VCaP (cell line): Measurements from ENCODE around the gene NAT9.
A peak's percentile ranks its signal among the peaks of the same experiment; 100 is the strongest.

Source experiments
- H3K27ac ChIP-seq: fragments of 450-650 bp; 2 replicates; pipeline ENCODE4 v1.5.1; 2017
- TF ChIP-seq, protein P1 (sequence below): fragments of 450-650 bp; conservative IDR thresholded peaks from 2 replicates; pipeline ENCODE4 v1.5.1; 2017; ENCODE audit warnings: mild to moderate bottlenecking, moderate library complexity

The NAT9 gene

DNA sequence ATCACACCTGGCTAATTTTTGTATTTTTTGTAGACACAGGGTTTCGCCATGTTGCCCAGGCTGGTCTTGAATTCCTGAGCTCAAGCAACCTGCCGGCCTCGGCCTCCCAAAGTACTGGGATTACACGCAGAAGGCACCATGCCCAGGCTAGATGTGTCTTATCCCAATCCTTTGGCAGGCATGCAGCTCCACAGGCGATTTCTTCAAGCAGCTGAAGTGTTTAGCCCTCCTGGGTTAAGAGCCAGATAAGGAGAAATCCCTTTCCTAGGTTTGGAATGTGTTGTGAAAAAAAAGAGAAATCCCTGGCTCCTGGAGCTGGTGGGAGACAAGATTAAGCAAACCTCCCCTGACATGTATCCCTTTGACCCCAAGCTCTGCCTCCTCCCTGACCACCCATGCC, 29.8 kb downstream of the NAT9 start:
- H3K27ac ChIP-seq: no peak overlapping the region
- TF ChIP-seq, protein P1, sequence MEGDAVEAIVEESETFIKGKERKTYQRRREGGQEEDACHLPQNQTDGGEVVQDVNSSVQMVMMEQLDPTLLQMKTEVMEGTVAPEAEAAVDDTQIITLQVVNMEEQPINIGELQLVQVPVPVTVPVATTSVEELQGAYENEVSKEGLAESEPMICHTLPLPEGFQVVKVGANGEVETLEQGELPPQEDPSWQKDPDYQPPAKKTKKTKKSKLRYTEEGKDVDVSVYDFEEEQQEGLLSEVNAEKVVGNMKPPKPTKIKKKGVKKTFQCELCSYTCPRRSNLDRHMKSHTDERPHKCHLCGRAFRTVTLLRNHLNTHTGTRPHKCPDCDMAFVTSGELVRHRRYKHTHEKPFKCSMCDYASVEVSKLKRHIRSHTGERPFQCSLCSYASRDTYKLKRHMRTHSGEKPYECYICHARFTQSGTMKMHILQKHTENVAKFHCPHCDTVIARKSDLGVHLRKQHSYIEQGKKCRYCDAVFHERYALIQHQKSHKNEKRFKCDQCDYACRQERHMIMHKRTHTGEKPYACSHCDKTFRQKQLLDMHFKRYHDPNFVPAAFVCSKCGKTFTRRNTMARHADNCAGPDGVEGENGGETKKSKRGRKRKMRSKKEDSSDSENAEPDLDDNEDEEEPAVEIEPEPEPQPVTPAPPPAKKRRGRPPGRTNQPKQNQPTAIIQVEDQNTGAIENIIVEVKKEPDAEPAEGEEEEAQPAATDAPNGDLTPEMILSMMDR: no peak

DNA sequence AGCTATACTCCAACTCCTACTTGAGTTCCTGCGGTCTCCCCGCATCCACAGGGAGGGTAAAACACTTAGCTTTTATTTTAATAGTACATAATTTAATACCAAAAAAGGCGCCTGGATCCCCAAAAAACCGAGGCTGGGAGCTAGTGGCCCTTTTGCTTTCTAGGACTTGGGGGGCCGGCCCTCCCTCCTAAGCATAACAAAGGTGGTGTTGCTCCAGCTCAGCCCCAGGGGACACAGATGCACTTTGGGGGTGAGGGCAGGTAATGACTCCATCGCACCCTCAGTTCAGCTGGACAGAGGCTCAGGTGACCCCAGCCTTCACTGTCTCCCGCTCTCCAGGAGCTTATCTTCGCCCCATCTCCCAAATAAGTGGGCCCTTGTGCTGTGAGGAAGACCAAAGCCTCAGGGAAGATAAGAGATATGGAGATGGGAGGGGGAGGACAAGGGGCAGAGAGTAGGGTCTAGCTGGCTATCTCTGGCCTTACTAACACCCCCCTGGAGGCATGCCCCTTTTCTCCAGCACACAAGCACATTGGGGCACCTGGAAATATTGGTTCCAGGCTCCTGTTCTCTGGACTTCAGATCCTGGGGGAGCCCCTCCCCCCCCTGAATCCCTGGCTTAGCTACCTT, 30.5 kb downstream of the NAT9 start:
- TF ChIP-seq, protein P1: no peak
- peak overlapping the region; percentile 69 for H3K27ac ChIP-seq

DNA sequence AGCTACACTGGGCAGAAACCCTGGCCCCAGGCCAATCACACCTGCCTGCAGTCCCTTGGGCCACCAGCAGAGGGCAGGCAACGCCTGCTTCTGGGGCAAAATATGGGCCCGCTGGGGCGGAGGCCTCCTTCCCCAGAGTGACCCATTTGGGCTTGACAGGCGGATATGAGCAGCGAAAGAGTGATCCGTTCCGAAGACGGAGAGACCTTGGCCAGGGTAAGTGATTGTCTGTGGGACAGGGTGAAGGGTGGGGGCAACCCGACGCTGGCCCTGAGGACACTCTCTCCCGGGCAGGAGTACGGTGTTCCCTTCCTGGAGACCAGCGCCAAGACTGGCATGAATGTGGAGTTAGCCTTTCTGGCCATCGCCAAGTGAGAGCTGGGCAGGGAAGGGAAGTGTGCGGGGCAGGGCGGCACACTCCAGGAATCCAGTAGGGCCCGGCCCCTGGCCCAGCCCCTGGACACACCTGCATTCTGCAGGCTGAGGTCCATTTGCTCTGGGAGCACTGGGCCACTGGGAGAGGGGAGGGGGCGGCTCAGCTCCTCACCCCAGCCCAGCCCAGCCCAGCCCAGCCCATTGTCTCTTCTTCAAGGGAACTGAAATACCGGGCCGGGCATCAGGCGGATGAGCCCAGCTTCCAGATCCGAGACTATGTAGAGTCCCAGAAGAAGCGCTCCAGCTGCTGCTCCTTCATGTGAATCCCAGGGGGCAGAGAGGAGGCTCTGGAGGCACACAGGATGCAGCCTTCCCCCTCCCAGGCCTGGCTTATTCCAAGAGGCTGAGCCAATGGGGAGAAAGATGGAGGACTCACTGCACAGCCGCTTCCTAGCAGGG, 31.2 kb downstream of the NAT9 start:
- TF ChIP-seq, protein P1: peak; percentile 97
- H3K27ac ChIP-seq: peak overlapping the region; percentile 69

DNA sequence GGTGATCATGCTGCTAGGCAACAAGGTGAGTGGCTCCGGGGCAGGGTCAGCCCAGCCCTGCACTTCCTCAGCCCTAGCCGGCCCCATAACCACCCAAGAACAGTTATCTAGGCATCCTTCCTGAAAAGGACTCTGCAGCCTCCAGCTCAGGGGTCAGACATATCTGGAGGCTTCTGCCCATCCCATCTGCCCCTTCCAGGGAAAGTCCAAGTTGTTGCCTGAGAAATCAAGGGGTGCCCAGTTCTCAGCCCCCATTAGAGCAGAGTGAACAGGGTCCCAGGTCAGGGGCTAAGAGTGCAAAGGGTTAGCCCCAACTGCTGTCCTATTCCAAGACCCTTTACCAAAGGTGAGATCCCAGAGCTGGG, 31.8 kb downstream of the NAT9 start:
- H3K27ac ChIP-seq: peak overlapping the region; percentile 69
- TF ChIP-seq, protein P1: no peak

DNA sequence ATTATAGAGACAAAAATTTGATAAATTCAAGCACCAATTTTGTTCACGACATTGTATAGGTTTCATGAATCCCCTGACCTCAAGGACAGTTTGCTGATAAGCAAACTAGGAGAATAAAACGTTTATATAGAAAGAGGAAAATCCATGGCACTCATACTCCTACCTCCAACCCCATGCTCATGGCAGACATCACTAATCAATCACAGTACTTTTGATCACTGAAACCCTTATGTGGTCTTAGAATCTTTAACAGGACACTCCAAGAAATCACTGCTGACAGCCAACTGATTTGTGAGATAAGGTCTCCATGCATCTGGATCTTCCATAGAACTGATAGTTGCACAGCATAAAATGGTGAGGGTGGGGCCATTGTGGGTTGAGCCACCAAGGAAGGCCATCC, 32.4 kb downstream of the NAT9 start:
- TF ChIP-seq, protein P1: no peak
- H3K27ac ChIP-seq: no peak overlapping the region

DNA sequence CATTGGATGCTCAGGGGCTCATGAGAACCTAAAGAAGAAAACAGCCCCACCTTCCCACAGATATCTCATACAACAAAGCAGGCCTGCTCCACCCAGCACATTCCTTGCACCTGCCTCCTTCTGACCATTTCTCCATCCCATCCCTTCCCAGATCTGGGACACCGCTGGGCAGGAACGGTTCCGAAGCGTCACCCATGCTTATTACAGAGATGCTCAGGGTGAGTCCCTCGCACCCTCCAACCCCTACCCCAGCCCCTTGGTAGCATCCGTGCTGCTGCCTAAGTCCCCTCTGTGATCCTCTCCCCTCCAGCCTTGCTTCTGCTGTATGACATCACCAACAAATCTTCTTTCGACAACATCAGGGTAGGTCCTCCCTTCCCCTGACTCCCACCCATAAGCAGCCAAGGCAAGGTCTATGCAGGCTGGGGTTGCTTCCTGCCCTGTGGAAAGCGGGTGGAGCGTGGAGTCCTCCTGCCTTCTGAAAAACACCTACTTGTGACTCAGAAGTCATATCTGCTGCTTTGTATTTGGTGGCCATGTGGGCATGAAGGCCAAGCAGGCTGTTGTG, 33.1 kb downstream of the NAT9 start:
- no peak overlapping the region; the same call in 1 of the 2 replicates for H3K27ac ChIP-seq
- TF ChIP-seq, protein P1: no peak

DNA sequence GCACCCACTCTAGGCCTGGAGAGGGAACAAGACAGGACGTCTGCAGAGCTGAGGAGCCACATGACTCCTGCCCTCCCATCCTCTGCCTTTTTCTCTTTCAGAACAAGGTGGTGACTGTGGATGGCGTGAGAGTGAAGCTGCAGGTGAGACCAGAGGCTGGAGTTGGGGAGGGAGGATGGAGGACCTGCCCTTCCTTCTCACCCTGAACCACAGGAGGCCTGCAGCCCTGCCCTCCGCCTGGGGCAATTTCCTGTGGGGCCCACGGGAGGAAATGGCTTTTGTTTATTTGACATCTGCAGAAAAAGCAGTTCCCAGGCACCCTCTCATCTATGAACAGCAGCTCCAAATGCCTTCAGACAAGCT, 34.0 kb downstream of the NAT9 start:
- H3K27ac ChIP-seq: peak overlapping the region; percentile 29; the same call in 1 of the 2 replicates
- TF ChIP-seq, protein P1: no peak
